HEK293 (cell line): Measurements from ENCODE around the gene GPR152.
A peak's percentile ranks its signal among the peaks of the same experiment; 100 is the strongest.

Source experiments
- CTCF ChIA-PET: fragments of 350-600 bp; formaldehyde crosslinking; extraction: SDS; loops from one replicate; lab custom pipeline; 2021; ENCODE audit warnings: antibody characterized with exemption; lab: Yijun Ruan, JAX
- POLR2A ChIA-PET: fragments of 300-600 bp; formaldehyde crosslinking; extraction: SDS; loops from one replicate; lab custom pipeline; 2020; ENCODE audit warnings: antibody characterized with exemption, inconsistent platforms; lab: Yijun Ruan, JAX
- H3K27ac ChIP-seq: fragments of 200-500 bp; sonication (Bioruptor generic); 2 replicates; pipeline ENCODE4 v1.5.1; 2014; ENCODE audit warnings: low read depth, low read length, control low read depth, inconsistent platforms; ENCODE audit errors: extremely low read depth
- H3K36me3 ChIP-seq, 2 experiments: fragments of 200-500 bp in 1 of 2; sonication (Bioruptor generic) in 1 of 2; 1 replicate in 1 of 2; 2 replicates in 1 of 2; pipeline ENCODE4 v1.5.1; 2014 to 2017; ENCODE audit warnings: inconsistent platforms in 2 of 2, low read length in 2 of 2; ENCODE audit not compliant: control insufficient read depth in 2 of 2, insufficient read depth in 1 of 2
- H3K4me1 ChIP-seq: fragments of 200-500 bp; sonication (Bioruptor generic); 2 replicates; pipeline ENCODE4 v1.5.1; 2014; ENCODE audit warnings: mild to moderate bottlenecking, low read length, inconsistent platforms; ENCODE audit not compliant: control insufficient read depth, insufficient read depth
- H3K4me3 ChIP-seq: 2 replicates; pipeline ENCODE4 v1.5.1; 2011; ENCODE audit warnings: low read depth, mild to moderate bottlenecking, control low read depth, low read length, moderate library complexity
- H3K9me3 ChIP-seq: fragments of 200-500 bp; sonication (Bioruptor generic); 2 replicates; pipeline ENCODE4 v1.5.1; 2014; ENCODE audit warnings: low read depth, low read length, inconsistent platforms; ENCODE audit not compliant: control insufficient read depth, insufficient read depth
- BCL11A ChIP-seq: fragments of 450-650 bp; formaldehyde crosslinking; IDR thresholded peaks from 2 replicates; pipeline ENCODE4 v1.5.1; 2016; ENCODE audit warnings: low read depth, missing biosample characterization, missing genetic modification characterization
- EGR2 ChIP-seq: fragments of 450-650 bp; formaldehyde crosslinking; IDR thresholded peaks from 2 replicates; pipeline ENCODE4 v1.5.1; 2016; ENCODE audit warnings: low read depth, missing biosample characterization, missing genetic modification characterization
- GLIS2 ChIP-seq: fragments of 450-650 bp; formaldehyde crosslinking; IDR thresholded peaks from 2 replicates; pipeline ENCODE4 v1.5.1; 2016; ENCODE audit warnings: missing biosample characterization, missing genetic modification characterization
- HOXA7 ChIP-seq: sonication (generic); formaldehyde crosslinking; IDR thresholded peaks from 2 replicates; pipeline ENCODE4 v1.8.1; 2022; ENCODE audit warnings: missing genetic modification reagents, borderline replicate concordance
- MYNN ChIP-seq: fragments of 450-650 bp; formaldehyde crosslinking; IDR thresholded peaks from 2 replicates; pipeline ENCODE4 v1.5.1; 2016; ENCODE audit warnings: missing biosample characterization, missing genetic modification characterization, borderline replicate concordance
- SALL2 ChIP-seq: fragments of 450-650 bp; formaldehyde crosslinking; IDR thresholded peaks from 2 replicates; pipeline ENCODE4 v1.5.0; 2017; ENCODE audit warnings: missing biosample characterization, mild to moderate bottlenecking, missing genetic modification characterization, borderline replicate concordance
- TCF7L2 ChIP-seq: IDR thresholded peaks from 2 replicates; pipeline ENCODE4 v1.6.1; 2011; ENCODE audit warnings: low read depth, mild to moderate bottlenecking, inconsistent platforms, low read length, moderate library complexity, borderline replicate concordance
- ZBTB11 ChIP-seq: fragments of 450-650 bp; formaldehyde crosslinking; conservative IDR thresholded peaks from 2 replicates; pipeline ENCODE4 v1.5.1; 2016; ENCODE audit warnings: low read depth, missing biosample characterization, missing genetic modification characterization
- ZFP37 ChIP-seq: fragments of 450-650 bp; formaldehyde crosslinking; IDR thresholded peaks from 2 replicates; pipeline ENCODE4 v1.5.1; 2016; ENCODE audit warnings: missing biosample characterization, missing genetic modification characterization
- ZNF140 ChIP-seq: fragments of 450-650 bp; formaldehyde crosslinking; IDR thresholded peaks from 2 replicates; pipeline ENCODE4 v1.5.1; 2016; ENCODE audit warnings: missing biosample characterization, missing genetic modification characterization
- ZNF174 ChIP-seq: fragments of 450-650 bp; formaldehyde crosslinking; IDR thresholded peaks from 2 replicates; pipeline ENCODE4 v1.5.0; 2017; ENCODE audit warnings: missing biosample characterization, mild to moderate bottlenecking, missing genetic modification characterization
- ZNF214 ChIP-seq: fragments of 450-650 bp; formaldehyde crosslinking; IDR thresholded peaks from 2 replicates; pipeline ENCODE4 v1.5.1; 2017; ENCODE audit warnings: missing biosample characterization, mild to moderate bottlenecking, missing genetic modification characterization, borderline replicate concordance
- ZNF23 ChIP-seq: fragments of 450-650 bp; formaldehyde crosslinking; IDR thresholded peaks from 2 replicates; pipeline ENCODE4 v1.5.1; 2016; ENCODE audit warnings: missing biosample characterization, missing genetic modification characterization, borderline replicate concordance
- ZNF239 ChIP-seq: fragments of 450-650 bp; formaldehyde crosslinking; IDR thresholded peaks from 2 replicates; pipeline ENCODE4 v1.5.1; 2016; ENCODE audit warnings: missing biosample characterization, missing genetic modification characterization
- ZNF266 ChIP-seq: fragments of 450-650 bp; formaldehyde crosslinking; IDR thresholded peaks from 2 replicates; pipeline ENCODE4 v1.5.1; 2016; ENCODE audit warnings: missing biosample characterization, missing genetic modification characterization, low read depth
- ZNF292 ChIP-seq: fragments of 450-650 bp; formaldehyde crosslinking; IDR thresholded peaks from 2 replicates; pipeline ENCODE4 v1.5.1; 2016; ENCODE audit warnings: low read depth, missing biosample characterization, missing genetic modification characterization, borderline replicate concordance
- ZNF391 ChIP-seq: fragments of 450-650 bp; formaldehyde crosslinking; IDR thresholded peaks from 2 replicates; pipeline ENCODE4 v1.5.1; 2016; ENCODE audit warnings: low read depth, missing biosample characterization, missing genetic modification characterization, borderline replicate concordance
- ZNF449 ChIP-seq: fragments of 450-650 bp; formaldehyde crosslinking; IDR thresholded peaks from 2 replicates; pipeline ENCODE4 v1.5.1; 2017; ENCODE audit warnings: missing biosample characterization, mild to moderate bottlenecking, missing genetic modification characterization, moderate library complexity
- ZNF473 ChIP-seq: fragments of 450-650 bp; formaldehyde crosslinking; IDR thresholded peaks from 2 replicates; pipeline ENCODE4 v1.5.1; 2017; ENCODE audit warnings: missing biosample characterization, missing genetic modification characterization
- ZNF549 ChIP-seq: fragments of 450-650 bp; IDR thresholded peaks from 2 replicates; pipeline ENCODE4 v1.5.1; 2018; ENCODE audit warnings: missing biosample characterization, missing genetic modification characterization, mild to moderate bottlenecking, inconsistent platforms, moderate library complexity
- ZNF610 ChIP-seq: fragments of 450-650 bp; formaldehyde crosslinking; IDR thresholded peaks from 2 replicates; pipeline ENCODE4 v1.5.1; 2016; ENCODE audit warnings: missing biosample characterization, missing genetic modification characterization, borderline replicate concordance
- ZNF629 ChIP-seq: fragments of 450-650 bp; formaldehyde crosslinking; IDR thresholded peaks from 2 replicates; pipeline ENCODE4 v1.5.1; 2017; ENCODE audit warnings: missing biosample characterization, missing genetic modification characterization
- ZNF707 ChIP-seq: fragments of 450-650 bp; formaldehyde crosslinking; IDR thresholded peaks from 2 replicates; pipeline ENCODE4 v1.5.1; 2016; ENCODE audit warnings: missing biosample characterization, missing genetic modification characterization
- ZNF76 ChIP-seq: fragments of 450-650 bp; formaldehyde crosslinking; IDR thresholded peaks from 2 replicates; pipeline ENCODE4; 2016; ENCODE audit warnings: low read depth, missing biosample characterization, missing genetic modification characterization, borderline replicate concordance
- ZXDB ChIP-seq: fragments of 450-650 bp; formaldehyde crosslinking; IDR thresholded peaks from 2 replicates; pipeline ENCODE4 v1.5.1; 2016; ENCODE audit warnings: missing biosample characterization, missing genetic modification characterization
- TF ChIP-seq, protein P1 (sequence below): fragments of 450-650 bp; formaldehyde crosslinking; IDR thresholded peaks from 2 replicates; pipeline ENCODE4 v1.5.1; 2016; ENCODE audit warnings: missing biosample characterization, missing genetic modification characterization
- TF ChIP-seq, protein P2 (sequence below): fragments of 450-650 bp; formaldehyde crosslinking; IDR thresholded peaks from 2 replicates; pipeline ENCODE4 v1.5.1; 2016; ENCODE audit warnings: missing biosample characterization, missing genetic modification characterization, low read depth

Gene GPR152

GRCh38 chr11:67436459-67437081, 16.0 kb downstream of the GPR152 start (continued):
- TF ChIP-seq ZBTB11, result no peak
- no peak for TF ChIP-seq MYNN (tag by site-specific recombination)
- TF ChIP-seq ZNF214 (tag by site-specific recombination), result no peak
- no peak for TF ChIP-seq ZNF174 (tag by site-specific recombination)
- TF ChIP-seq, protein P1, sequence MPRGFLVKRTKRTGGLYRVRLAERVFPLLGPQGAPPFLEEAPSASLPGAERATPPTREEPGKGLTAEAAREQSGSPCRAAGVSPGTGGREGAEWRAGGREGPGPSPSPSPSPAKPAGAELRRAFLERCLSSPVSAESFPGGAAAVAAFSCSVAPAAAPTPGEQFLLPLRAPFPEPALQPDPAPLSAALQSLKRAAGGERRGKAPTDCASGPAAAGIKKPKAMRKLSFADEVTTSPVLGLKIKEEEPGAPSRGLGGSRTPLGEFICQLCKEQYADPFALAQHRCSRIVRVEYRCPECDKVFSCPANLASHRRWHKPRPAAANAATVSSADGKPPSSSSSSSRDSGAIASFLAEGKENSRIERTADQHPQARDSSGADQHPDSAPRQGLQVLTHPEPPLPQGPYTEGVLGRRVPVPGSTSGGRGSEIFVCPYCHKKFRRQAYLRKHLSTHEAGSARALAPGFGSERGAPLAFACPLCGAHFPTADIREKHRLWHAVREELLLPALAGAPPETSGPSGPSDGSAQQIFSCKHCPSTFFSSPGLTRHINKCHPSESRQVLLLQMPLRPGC (tag by site-specific recombination), result no peak; the same call in 1 of the 2 replicates
- TF ChIP-seq ZNF629 (tag by site-specific recombination), result peak; percentile 64; the same call in 1 of the 2 replicates
- no peak for TF ChIP-seq ZNF140 (tag by site-specific recombination)
- TF ChIP-seq ZNF449 (tag by site-specific recombination), result no peak
- no peak for TF ChIP-seq HOXA7 (CRISPR knock-in tag)
- TF ChIP-seq ZXDB (tag by site-specific recombination), result 0 out of 2 replicates have a peak, but pooled peaks have one; percentile 30
- no peak for TF ChIP-seq ZNF707
- TF ChIP-seq ZNF239 (tag by site-specific recombination), result no peak
- TF ChIP-seq ZNF610 (tag by site-specific recombination), result no peak
- TF ChIP-seq ZNF391, result no peak
- TF ChIP-seq BCL11A (tag by site-specific recombination), result 0 out of 2 replicates have a peak, but pooled peaks have one; percentile 54
- no peak for TF ChIP-seq SALL2 (tag by site-specific recombination)
- TF ChIP-seq ZFP37 (tag by site-specific recombination), result no peak
- peak; percentile 55; the same call in 1 of the 2 replicates for TF ChIP-seq EGR2 (tag by site-specific recombination)
- no peak for TF ChIP-seq ZNF549 (tag by site-specific recombination)

GRCh38 chr11:67435727-67436458, 16.6 kb downstream of the GPR152 start:
- CTCF ChIA-PET, result interaction anchor here (1.2 to 1.6 kb wide), 2 partner anchors 34 kb away, joined by 5 read pairs; partner anchors contain the start of gene PPP1CA
- H3K4me1 ChIP-seq, result no peaks in the 10 kb centered on the region
- no peak overlapping the region for H3K4me3 ChIP-seq
- H3K36me3 ChIP-seq, result peaks cover 0 to 88% of the 10 kb centered on the region in 2 experiments; a peak in 2 of 3 replicates
- H3K9me3 ChIP-seq, result no peaks in the 10 kb centered on the region
- no peak overlapping the region for H3K27ac ChIP-seq
- POLR2A ChIA-PET, result interaction anchor here (0.6 to 1.3 kb wide), 4 partner anchors 15 to 34 kb away, joined by 3 to 4 read pairs (median 4); partner anchors contain the start of genes PPP1CA and TMEM134
- TF ChIP-seq ZNF23 (tag by site-specific recombination) (no peak), ZNF473 (tag by site-specific recombination) (no peak), ZNF76 (tag by site-specific recombination) (no peak), GLIS2 (tag by site-specific recombination) (no peak), TCF7L2 (no peak), ZNF266 (no peak), ZNF140 (tag by site-specific recombination) (no peak), ZNF292 (tag by site-specific recombination) (no peak)
- TF ChIP-seq, protein P2, sequence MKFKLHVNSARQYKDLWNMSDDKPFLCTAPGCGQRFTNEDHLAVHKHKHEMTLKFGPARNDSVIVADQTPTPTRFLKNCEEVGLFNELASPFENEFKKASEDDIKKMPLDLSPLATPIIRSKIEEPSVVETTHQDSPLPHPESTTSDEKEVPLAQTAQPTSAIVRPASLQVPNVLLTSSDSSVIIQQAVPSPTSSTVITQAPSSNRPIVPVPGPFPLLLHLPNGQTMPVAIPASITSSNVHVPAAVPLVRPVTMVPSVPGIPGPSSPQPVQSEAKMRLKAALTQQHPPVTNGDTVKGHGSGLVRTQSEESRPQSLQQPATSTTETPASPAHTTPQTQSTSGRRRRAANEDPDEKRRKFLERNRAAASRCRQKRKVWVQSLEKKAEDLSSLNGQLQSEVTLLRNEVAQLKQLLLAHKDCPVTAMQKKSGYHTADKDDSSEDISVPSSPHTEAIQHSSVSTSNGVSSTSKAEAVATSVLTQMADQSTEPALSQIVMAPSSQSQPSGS (tag by site-specific recombination), result no peak
